ENCODE data around the gene FOXO3B.
"Not testable (repeated sequence)": the region's sequence is repeated elsewhere in the genome, so short reads cannot be mapped to it uniquely, and the experiment has no call there.

The FOXO3B gene

DNA sequence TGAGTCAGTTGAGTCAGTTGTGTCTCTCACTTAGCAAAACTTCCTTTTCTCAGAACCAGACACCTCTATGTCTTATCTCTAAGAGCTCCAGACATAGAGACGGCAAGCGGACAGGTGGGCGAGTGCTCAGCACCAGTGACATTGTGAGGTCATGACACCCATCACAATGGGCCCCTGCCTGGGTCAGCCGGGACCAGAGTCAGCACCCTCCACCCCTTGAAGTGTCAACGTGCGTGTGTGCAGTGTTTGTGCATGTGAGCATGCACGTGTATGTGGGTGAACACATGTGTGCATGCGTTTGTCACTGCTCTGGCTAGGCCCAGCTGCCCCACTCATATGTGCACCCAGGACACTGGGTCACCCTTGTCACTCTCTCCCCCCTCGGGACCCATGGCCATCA is 37.8 kb downstream of the FOXO3B start, which contains the start of gene TBC1D28:
Gene TBC1D28 (minus strand): TSS at position 101 of the 400 bp plus-strand sequence. CDS start 3,039 bp downstream, outside the sequence.
- not testable (repeated sequence) for DNase-seq

DNA sequence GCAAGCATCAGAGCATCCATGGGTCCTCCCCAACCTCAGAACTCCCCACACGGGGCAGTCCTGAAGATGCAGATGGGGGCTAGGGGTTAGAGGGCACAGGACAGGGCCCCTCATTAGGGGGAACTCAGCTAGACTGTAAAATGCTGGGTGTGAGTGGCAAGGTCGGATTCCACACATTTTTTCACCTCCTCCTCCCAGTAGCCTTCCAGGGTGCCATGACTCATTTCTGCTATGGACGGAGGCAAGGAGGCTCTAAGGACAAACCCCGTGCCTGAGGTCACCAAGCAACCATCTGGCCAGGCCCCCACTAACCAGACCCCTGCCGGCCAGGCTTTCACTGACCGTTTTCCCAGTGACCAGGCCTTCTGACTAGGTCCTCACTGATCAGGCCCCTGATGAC is 39.0 kb downstream of the FOXO3B start:
- DNase-seq = not testable (repeated sequence)

DNA sequence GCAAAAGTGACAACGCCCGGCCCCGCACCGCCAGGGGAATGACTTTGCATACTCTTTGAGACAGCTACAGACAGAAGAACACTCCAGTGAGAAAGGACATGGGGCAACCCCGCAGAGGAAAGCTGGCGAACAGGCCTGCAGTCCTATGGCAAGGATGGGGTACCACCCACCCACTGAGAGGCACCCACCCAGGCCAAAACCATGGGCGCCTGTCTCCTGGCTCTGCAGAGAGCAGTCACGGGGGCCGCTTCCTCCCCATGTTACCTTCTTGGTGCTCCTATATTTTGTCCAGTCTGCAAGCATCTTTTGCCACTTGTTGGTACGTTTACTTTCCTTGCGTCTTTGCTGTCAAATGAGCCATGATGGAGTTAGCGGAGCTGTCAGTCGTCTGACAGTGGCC is 43.8 kb downstream of the FOXO3B start:
- not testable (repeated sequence) for DNase-seq

DNA sequence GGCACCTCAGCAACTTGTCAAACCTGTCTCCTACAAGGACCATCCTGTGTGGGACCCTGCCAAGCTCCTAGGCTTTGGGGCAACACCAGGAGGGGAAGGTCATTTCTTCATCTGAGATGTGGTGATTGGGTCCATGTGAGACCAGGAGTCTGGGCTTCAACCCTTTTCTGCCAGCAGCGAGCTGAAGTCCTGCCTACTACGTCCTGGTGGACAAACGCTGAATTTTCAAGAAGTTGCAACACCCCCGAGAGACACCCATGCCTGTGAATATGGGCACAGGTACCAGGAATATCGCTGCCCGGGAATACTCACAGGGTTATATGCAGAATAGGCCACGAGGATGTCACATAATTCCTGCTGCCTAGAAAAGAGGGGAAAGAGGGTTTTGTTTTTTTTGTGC is 45.9 kb downstream of the FOXO3B start:
- DNase-seq = not testable (repeated sequence)

DNA sequence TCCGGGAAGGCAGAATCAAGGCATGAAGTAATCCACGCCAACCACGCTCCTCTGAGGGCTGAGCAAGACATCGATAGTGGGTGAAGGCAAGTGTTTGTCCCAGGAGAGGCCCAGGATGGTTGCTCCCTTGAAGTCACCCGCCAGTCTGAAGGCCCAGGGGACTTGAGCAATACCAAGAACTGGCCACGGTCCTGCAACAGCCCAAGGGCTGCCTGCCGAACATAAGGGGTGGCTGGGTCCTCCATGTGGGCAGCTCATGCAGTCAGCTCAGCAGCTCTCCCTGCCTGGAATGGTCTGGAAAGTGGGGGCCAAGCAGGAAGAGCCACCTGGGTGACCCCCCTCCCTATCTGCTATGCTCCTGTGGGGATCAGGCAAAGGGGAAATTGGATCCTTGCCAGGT is 46.3 kb downstream of the FOXO3B start:
- not testable (repeated sequence) for DNase-seq

DNA sequence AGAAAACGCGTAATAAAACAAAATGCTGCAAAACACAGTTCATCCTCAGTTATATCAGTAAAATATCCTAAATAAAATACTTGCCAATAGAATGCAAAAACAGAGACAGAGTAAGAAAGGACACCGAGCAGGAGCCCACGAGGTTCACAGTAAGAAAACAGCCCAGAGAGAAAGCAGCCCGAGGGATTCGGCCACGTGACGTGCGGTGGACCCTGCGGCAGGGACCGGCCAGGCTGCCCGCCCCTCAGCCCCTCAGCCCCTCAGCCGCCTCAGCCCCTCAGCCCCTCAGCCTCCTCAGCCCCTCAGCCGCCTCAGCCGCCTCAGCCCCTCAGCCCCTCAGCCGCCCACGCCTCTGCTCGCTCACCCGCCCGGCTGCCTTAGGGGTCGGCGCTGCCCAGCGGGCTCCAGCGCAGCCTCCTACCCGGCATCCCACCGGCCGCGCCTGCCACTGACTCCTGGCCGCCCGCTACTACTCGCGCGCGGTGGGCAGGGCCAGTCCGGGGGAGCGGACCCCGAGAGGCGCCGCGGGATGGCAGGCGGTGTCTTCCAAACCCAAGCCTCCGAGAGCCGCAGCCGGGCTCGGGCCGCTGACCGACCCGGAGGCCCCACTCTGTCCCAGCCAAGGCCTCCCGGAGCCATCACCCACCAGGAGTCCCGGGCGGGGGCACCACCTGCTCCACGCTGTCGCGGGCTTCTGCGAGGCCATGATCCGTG is 47.4 kb downstream of the FOXO3B start:
- peak; percentile 5 for DNase-seq
